IMR-90 (cell line): ENCODE measurements around the gene PRKAR1A. TPM values are rescaled to one million over a fixed set of nuclear protein-coding genes. Genes with fewer than 3 reads are reported as not detected.

Experiments used
- ATAC-seq: fragments of 200-7000 bp; cut with Tn5 transposase; 2 replicates; pipeline ENCODE4 v1.9.1; 2020; ENCODE audit warnings: low read depth, mild to moderate bottlenecking, moderate library complexity
- BruUV-seq: library from RNA; stranded (reverse); fragments of 400-500 nt; replicated peaks from 2 replicates; lab custom pipeline; 2021; lab: Mats Ljungman, UMichigan
- CTCF ChIA-PET: fragments of 300-600 bp; formaldehyde crosslinking; extraction: SDS; loops from one replicate; lab custom pipeline; 2021; ENCODE audit warnings: antibody characterized with exemption; lab: Yijun Ruan, JAX
- POLR2A ChIA-PET: fragments of 300-600 bp; sonication (Branson Sonifier 250); formaldehyde crosslinking; loops from one replicate; lab custom pipeline; 2022; ENCODE audit warnings: antibody characterized with exemption; ENCODE audit not compliant: unreplicated experiment; lab: Charles Lee
- DNase-seq: peaks from one replicate; pipeline ENCODE4 v3.0.0; 2013
- H2AFZ ChIP-seq: replicated peaks from 2 replicates; pipeline ENCODE3; 2013; ENCODE audit warnings: low read length, mild to moderate bottlenecking; ENCODE audit not compliant: poor library complexity
- H2AK5ac ChIP-seq: 2 replicates; pipeline ENCODE4 v1.6.1; 2013; ENCODE audit warnings: low read depth, low read length, inconsistent platforms
- H2AK9ac ChIP-seq: replicated peaks from 2 replicates; pipeline ENCODE3; 2013; ENCODE audit warnings: mild to moderate bottlenecking, low read depth, low read length, moderate library complexity; ENCODE audit not compliant: poor library complexity
- H2BK120ac ChIP-seq: 2 replicates; pipeline ENCODE4 v1.6.1; 2013; ENCODE audit warnings: low read depth, low read length, inconsistent platforms
- H2BK15ac ChIP-seq: 3 replicates; pipeline ENCODE4 v1.6.1; 2013; ENCODE audit warnings: low read depth, low read length, inconsistent platforms
- H2BK20ac ChIP-seq: 2 replicates; pipeline ENCODE4 v1.6.1; 2013; ENCODE audit warnings: low read depth, mild to moderate bottlenecking, inconsistent platforms, low read length, moderate library complexity
- H2BK5ac ChIP-seq: 2 replicates; pipeline ENCODE4 v1.6.1; 2013; ENCODE audit warnings: mild to moderate bottlenecking, low read depth, low read length, inconsistent platforms; ENCODE audit not compliant: poor library complexity, severe bottlenecking
- H3K14ac ChIP-seq: replicated peaks from 2 replicates; pipeline ENCODE4 v1.6.1; 2013; ENCODE audit warnings: low read depth, low read length, inconsistent platforms
- H3K18ac ChIP-seq: 2 replicates; pipeline ENCODE4 v1.6.1; 2013; ENCODE audit warnings: low read depth, low read length, control low read depth
- H3K23ac ChIP-seq: 2 replicates; pipeline ENCODE4 v1.6.1; 2013; ENCODE audit warnings: low read depth, low read length, inconsistent platforms
- H3K27ac ChIP-seq: 2 replicates; pipeline ENCODE4 v1.5.1; 2013; ENCODE audit warnings: mild to moderate bottlenecking, control low read depth, low read length; ENCODE audit not compliant: insufficient read depth
- H3K27me3 ChIP-seq: 2 replicates; pipeline ENCODE4 v1.6.1; 2013; ENCODE audit warnings: low read length; ENCODE audit not compliant: control insufficient read depth, insufficient read depth
- H3K36me3 ChIP-seq: 2 replicates; pipeline ENCODE4 v1.6.1; 2013; ENCODE audit warnings: low read length, mixed read lengths; ENCODE audit not compliant: control insufficient read depth, insufficient read depth
- H3K4ac ChIP-seq: 2 replicates; pipeline ENCODE4 v1.6.1; 2013; ENCODE audit warnings: low read depth, low read length, inconsistent platforms
- H3K4me1 ChIP-seq: 2 replicates; pipeline ENCODE4 v1.6.1; 2013; ENCODE audit warnings: low read length, mixed read lengths; ENCODE audit not compliant: control insufficient read depth, insufficient read depth
- H3K4me2 ChIP-seq: 2 replicates; pipeline ENCODE4 v1.6.1; 2013; ENCODE audit warnings: low read depth, mild to moderate bottlenecking, control low read depth, low read length, moderate library complexity
- H3K4me3 ChIP-seq: 2 replicates; pipeline ENCODE4 v1.5.1; 2013; ENCODE audit warnings: low read depth, mild to moderate bottlenecking, control low read depth, low read length, moderate library complexity; ENCODE audit not compliant: insufficient read depth
- H3K56ac ChIP-seq: 2 replicates; pipeline ENCODE4 v1.6.1; 2013; ENCODE audit warnings: low read length, inconsistent platforms; ENCODE audit not compliant: insufficient read depth; ENCODE audit errors: extremely low read depth
- H3K79me1 ChIP-seq, 2 experiments: 2 replicates each; pipeline ENCODE4 v1.6.1; 2013; ENCODE audit warnings: low read length in 2 of 2, inconsistent platforms in 1 of 2, low read depth in 1 of 2
- H3K9ac ChIP-seq: 2 replicates; pipeline ENCODE4 v1.6.1; 2013; ENCODE audit warnings: low read depth, low read length, control low read depth
- H3K9me1 ChIP-seq: 2 replicates; pipeline ENCODE4 v1.6.1; 2013; ENCODE audit warnings: low read length, inconsistent platforms; ENCODE audit not compliant: insufficient read depth
- H3K9me3 ChIP-seq: 2 replicates; pipeline ENCODE4 v1.6.1; 2013; ENCODE audit warnings: low read length; ENCODE audit not compliant: control insufficient read depth, insufficient read depth
- H4K20me1 ChIP-seq: 2 replicates; pipeline ENCODE4 v1.6.1; 2013; ENCODE audit warnings: low read length, inconsistent platforms; ENCODE audit not compliant: insufficient read depth
- H4K5ac ChIP-seq: 2 replicates; pipeline ENCODE4 v1.6.1; 2013; ENCODE audit warnings: mild to moderate bottlenecking, low read depth, low read length, control low read depth
- H4K8ac ChIP-seq, 2 experiments: 2 replicates each; pipeline ENCODE4 v1.6.1; 2013; ENCODE audit warnings: low read depth in 2 of 2, low read length in 2 of 2, control low read depth in 1 of 2, inconsistent platforms in 1 of 2
- H4K91ac ChIP-seq: 2 replicates; pipeline ENCODE4 v1.6.1; 2013; ENCODE audit warnings: low read depth, low read length, inconsistent platforms; ENCODE audit not compliant: insufficient read depth
- BHLHE40 ChIP-seq: fragments of 150-350 bp; IDR thresholded peaks from 2 replicates; pipeline ENCODE4 v1.6.1; 2016; ENCODE audit warnings: mild to moderate bottlenecking, low read depth, low read length
- CEBPB ChIP-seq: IDR thresholded peaks from 2 replicates; pipeline ENCODE4 v1.6.1; 2012; ENCODE audit warnings: low read depth, low read length, improper control_type of control experiment
- CHD1 ChIP-seq: IDR thresholded peaks from 2 replicates; pipeline ENCODE4 v1.6.1; 2012; ENCODE audit warnings: low read depth, low read length, improper control_type of control experiment
- CTCF ChIP-seq: conservative IDR thresholded peaks from 2 replicates; pipeline ENCODE4 v1.5.1; 2012; ENCODE audit warnings: mild to moderate bottlenecking, low read depth, low read length, improper control_type of control experiment
- FOS ChIP-seq: fragments of 150-350 bp; IDR thresholded peaks from 2 replicates; pipeline ENCODE4 v1.6.1; 2016; ENCODE audit warnings: low read depth, low read length
- MAFK ChIP-seq: IDR thresholded peaks from 2 replicates; pipeline ENCODE4 v1.6.1; 2012; ENCODE audit warnings: low read depth, low read length, improper control_type of control experiment
- MAZ ChIP-seq: IDR thresholded peaks from 2 replicates; pipeline ENCODE4 v1.6.1; 2012; ENCODE audit warnings: low read depth, mild to moderate bottlenecking, low read length, improper control_type of control experiment, moderate library complexity, borderline replicate concordance
- MXI1 ChIP-seq: IDR thresholded peaks from 2 replicates; pipeline ENCODE4 v1.6.1; 2012; ENCODE audit warnings: low read depth, mild to moderate bottlenecking, low read length, moderate library complexity, borderline replicate concordance
- NFE2L2 ChIP-seq: fragments of 150-350 bp; IDR thresholded peaks from 2 replicates; pipeline ENCODE4 v1.6.1; 2016; ENCODE audit warnings: low read depth, mild to moderate bottlenecking, low read length
- POLR2A ChIP-seq: IDR thresholded peaks from 2 replicates; pipeline ENCODE4 v1.6.1; 2012; ENCODE audit warnings: mild to moderate bottlenecking, low read depth, low read length
- RAD21 ChIP-seq: IDR thresholded peaks from 2 replicates; pipeline ENCODE4 v1.6.1; 2012; ENCODE audit warnings: low read length, improper control_type of control experiment
- RCOR1 ChIP-seq: IDR thresholded peaks from 2 replicates; pipeline ENCODE4 v1.6.1; 2012; ENCODE audit warnings: mild to moderate bottlenecking, low read length, improper control_type of control experiment; ENCODE audit not compliant: insufficient replicate concordance
- RFX5 ChIP-seq: IDR thresholded peaks from 2 replicates; pipeline ENCODE4 v1.8.0; 2012; ENCODE audit warnings: low read depth, mild to moderate bottlenecking, low read length, moderate library complexity
- SMC3 ChIP-seq: fragments of 150-350 bp; IDR thresholded peaks from 2 replicates; pipeline ENCODE4 v1.6.1; 2016; ENCODE audit warnings: low read depth, mild to moderate bottlenecking, antibody characterized with exemption, low read length, moderate library complexity
- WGBS, 2 experiments: methylation state at CpG; one replicate each; pipeline versions ENCODE4 v1.1.5 to v1.1.7; 2013; ENCODE audit warnings: missing lambda C conversion rate in 2 of 2; ENCODE audit not compliant: insufficient read length in 1 of 2; ENCODE audit errors: extremely low coverage in 2 of 2; 5-methylcytosine and 5-hydroxymethylcytosine counted together
- dilution Hi-C: fragments of 300-500 bp; cut with HindIII; formaldehyde crosslinking; loops from one replicate; pipeline ENCODE4 v1.14.3; 2018; ENCODE audit warnings: low sequenced_read_pairs; ENCODE audit not compliant: unreplicated experiment
- in situ Hi-C: fragments of 300-500 bp; cut with MboI; formaldehyde crosslinking; loops from 3 replicates; pipeline ENCODE4 v1.14.3; 2019; ENCODE audit warnings: low sequenced_read_pairs, inconsistent platforms, mixed read lengths
- intact Hi-C: fragments of 100-400 bp; cut with micrococcal nuclease; formaldehyde crosslinking; loops from 2 replicates; pipeline ENCODE4 v1.10.0; 2022
- polyA plus RNA-seq, 3 experiments: library from polyadenylated mRNA; depleted of rRNA; stranded (reverse); fragments of >200 nt; gene quantifications; 2 replicates each; pipeline ENCODE4 v1.2.3, GENCODE V29; 2012; ENCODE audit warnings: low replicate concordance in 1 of 3
- total RNA-seq: library from RNA; depleted of rRNA; stranded (reverse); fragments of >200 nt; gene quantifications from 2 replicates; pipeline ENCODE4 v1.2.3, GENCODE V29; 2012
- TF ChIP-seq, protein P1 (sequence below): fragments of 150-350 bp; IDR thresholded peaks from 2 replicates; pipeline ENCODE4 v1.6.1; 2017; ENCODE audit warnings: mild to moderate bottlenecking, antibody characterized with exemption, low read length, low read depth
- TF ChIP-seq, protein P2 (sequence below): fragments of 150-350 bp; IDR thresholded peaks from 2 replicates; pipeline ENCODE4 v1.6.1; 2016; ENCODE audit warnings: low read depth, mild to moderate bottlenecking, low read length, moderate library complexity, borderline replicate concordance

Gene PRKAR1A
- total and polyA plus RNA-seq, 2 of the 4 experiments (the other 2 are of a cell fraction): 145 to 256 TPM

DNA sequence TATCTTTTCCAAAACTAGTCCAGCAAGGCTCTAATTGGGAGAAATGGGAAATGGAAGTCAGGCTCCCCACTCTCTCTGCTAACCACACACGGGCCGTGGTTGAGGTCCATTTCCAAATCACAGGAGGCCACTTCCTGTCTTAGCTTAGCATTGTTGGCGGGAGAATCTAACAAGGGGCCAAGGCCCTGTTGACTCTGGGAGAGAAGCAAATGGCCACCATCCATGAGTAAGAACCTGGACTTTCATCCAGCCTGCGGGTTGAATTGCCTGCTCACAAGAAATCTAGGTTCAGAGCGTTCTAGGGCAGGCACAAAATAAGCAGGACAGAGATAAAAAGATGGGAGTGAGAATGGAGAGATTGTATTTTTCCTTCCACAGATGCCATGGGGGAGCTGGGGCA, 83.3 kb downstream of the PRKAR1A start:
- Histone ChIP-seq H4K5ac (no peak overlapping the region), H2AK5ac (no peak overlapping the region), H2AK9ac (no peak overlapping the region), H3K23ac (no peak overlapping the region), H3K4me2 (no peak overlapping the region), H3K56ac (no peak overlapping the region), H3K9me3 (no peaks in the 10 kb centered on the region), H3K4me3 (no peak overlapping the region), H2BK15ac (no peak overlapping the region), H3K4me1 (no peaks in the 10 kb centered on the region), H3K9me1 (no peaks in the 10 kb centered on the region), H2BK120ac (no peak overlapping the region), H3K27ac (no peak overlapping the region), H3K36me3 (no peaks in the 10 kb centered on the region), H3K9ac (no peak overlapping the region), H3K79me1 (no peaks in the 10 kb centered on the region), H4K8ac (no peak overlapping the region), H2BK20ac (no peak overlapping the region), H3K4ac (no peak overlapping the region), H4K20me1 (no peaks in the 10 kb centered on the region), H2AFZ (no peak overlapping the region), H3K14ac (no peak overlapping the region), H3K18ac (no peak overlapping the region), H2BK5ac (no peak overlapping the region), H3K27me3 (peaks cover 27% of the 10 kb centered on the region), H4K91ac (no peak overlapping the region)
- no peak for ATAC-seq
- intact Hi-C loops: no loop called here
- 71% methylated on average over 1 of the region's 5 CpGs; no CpG with 5 or more reads in 1 of the 2 experiments for WGBS, 2 experiments
- ChIA-PET CTCF (no interaction called here), POLR2A (no interaction called here)
- TF ChIP-seq, protein P1, sequence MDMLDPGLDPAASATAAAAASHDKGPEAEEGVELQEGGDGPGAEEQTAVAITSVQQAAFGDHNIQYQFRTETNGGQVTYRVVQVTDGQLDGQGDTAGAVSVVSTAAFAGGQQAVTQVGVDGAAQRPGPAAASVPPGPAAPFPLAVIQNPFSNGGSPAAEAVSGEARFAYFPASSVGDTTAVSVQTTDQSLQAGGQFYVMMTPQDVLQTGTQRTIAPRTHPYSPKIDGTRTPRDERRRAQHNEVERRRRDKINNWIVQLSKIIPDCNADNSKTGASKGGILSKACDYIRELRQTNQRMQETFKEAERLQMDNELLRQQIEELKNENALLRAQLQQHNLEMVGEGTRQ: no peak
- TF ChIP-seq CTCF: no peak
- no peak for TF ChIP-seq CHD1
- no peak for TF ChIP-seq RCOR1
- TF ChIP-seq, protein P2, sequence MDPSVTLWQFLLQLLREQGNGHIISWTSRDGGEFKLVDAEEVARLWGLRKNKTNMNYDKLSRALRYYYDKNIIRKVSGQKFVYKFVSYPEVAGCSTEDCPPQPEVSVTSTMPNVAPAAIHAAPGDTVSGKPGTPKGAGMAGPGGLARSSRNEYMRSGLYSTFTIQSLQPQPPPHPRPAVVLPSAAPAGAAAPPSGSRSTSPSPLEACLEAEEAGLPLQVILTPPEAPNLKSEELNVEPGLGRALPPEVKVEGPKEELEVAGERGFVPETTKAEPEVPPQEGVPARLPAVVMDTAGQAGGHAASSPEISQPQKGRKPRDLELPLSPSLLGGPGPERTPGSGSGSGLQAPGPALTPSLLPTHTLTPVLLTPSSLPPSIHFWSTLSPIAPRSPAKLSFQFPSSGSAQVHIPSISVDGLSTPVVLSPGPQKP: no peak
- TF ChIP-seq RAD21: no peak
- TF ChIP-seq SMC3: no peak
- no peak for TF ChIP-seq BHLHE40
- no peak for TF ChIP-seq POLR2A
- no peak for TF ChIP-seq MAFK
- no peak for TF ChIP-seq MXI1
- TF ChIP-seq RFX5: no peak
- TF ChIP-seq FOS: no peak
- no peak for TF ChIP-seq MAZ
- TF ChIP-seq CEBPB: no peak
- no peak for TF ChIP-seq NFE2L2
- no TSS peak for BruUV-seq
- in situ Hi-C loops: no loop called here
- dilution Hi-C loops: no loop called here
- no peak for DNase-seq
